Thymus (tissue), 11 donors: ENCODE measurements around the gene SERPINI1. TPM values are rescaled to one million over a fixed set of nuclear protein-coding genes. Genes with fewer than 3 reads are reported as not detected.

ENCODE experiments used
- DNase-seq, 9 donors: peaks; one replicate each; pipeline ENCODE4 v3.0.0-alpha.2; 2013; ENCODE audit warnings: low spot score in 9 of 9, low read depth in 6 of 9, missing footprints in 1 of 9
- H3K27ac ChIP-seq, 2 donors: one replicate each; pipeline ENCODE4 v1.5.1; 2013; ENCODE audit warnings: control low read depth in 1 of 2, low read depth in 1 of 2, low read length in 1 of 2, mild to moderate bottlenecking in 1 of 2, moderate library complexity in 1 of 2
- H3K27me3 ChIP-seq, 2 donors: one replicate each; pipeline ENCODE4 v1.5.1; 2013; ENCODE audit warnings: low read length in 1 of 2; ENCODE audit not compliant: control insufficient read depth in 2 of 2, insufficient read depth in 1 of 2
- H3K36me3 ChIP-seq, 2 donors: one replicate each; pipeline ENCODE4 v1.5.1; 2013; ENCODE audit warnings: low read length in 1 of 2, mild to moderate bottlenecking in 1 of 2, moderate library complexity in 1 of 2; ENCODE audit not compliant: control insufficient read depth in 2 of 2, insufficient read depth in 2 of 2
- H3K4me1 ChIP-seq, 2 donors: one replicate each; pipeline ENCODE4 v1.5.1; 2013; ENCODE audit warnings: low read length in 2 of 2; ENCODE audit not compliant: control insufficient read depth in 2 of 2, insufficient read depth in 2 of 2
- H3K4me3 ChIP-seq, 2 donors: one replicate each; pipeline ENCODE4 v1.5.1; 2013; ENCODE audit warnings: low read length in 2 of 2, control low read depth in 1 of 2, mild to moderate bottlenecking in 1 of 2
- H3K9me3 ChIP-seq, 2 donors: one replicate each; pipeline ENCODE4 v1.5.1; 2013; ENCODE audit warnings: low read length in 1 of 2, mild to moderate bottlenecking in 1 of 2; ENCODE audit not compliant: control insufficient read depth in 2 of 2, insufficient read depth in 1 of 2
- WGBS: extraction: QIAGEN DNeasy Blood & Tissue Kit; methylation state at CpG from one replicate; pipeline ENCODE4 v1.1.7; 2013; 5-methylcytosine and 5-hydroxymethylcytosine counted together
- polyA plus RNA-seq: library from polyadenylated mRNA; stranded (reverse); fragments of 200-250 nt; gene quantifications from one replicate; pipeline ENCODE4 v1.2.3, GENCODE V29; 2013
- total RNA-seq: library from RNA; stranded (reverse); fragments of 120-200 nt; gene quantifications from one replicate; pipeline ENCODE4 v1.2.4, GENCODE V29; 2013
- donor health status: healthy.

The SERPINI1 gene
- total and polyA plus RNA-seq, 2 donors: 8.5 to 11.7 TPM

DNA sequence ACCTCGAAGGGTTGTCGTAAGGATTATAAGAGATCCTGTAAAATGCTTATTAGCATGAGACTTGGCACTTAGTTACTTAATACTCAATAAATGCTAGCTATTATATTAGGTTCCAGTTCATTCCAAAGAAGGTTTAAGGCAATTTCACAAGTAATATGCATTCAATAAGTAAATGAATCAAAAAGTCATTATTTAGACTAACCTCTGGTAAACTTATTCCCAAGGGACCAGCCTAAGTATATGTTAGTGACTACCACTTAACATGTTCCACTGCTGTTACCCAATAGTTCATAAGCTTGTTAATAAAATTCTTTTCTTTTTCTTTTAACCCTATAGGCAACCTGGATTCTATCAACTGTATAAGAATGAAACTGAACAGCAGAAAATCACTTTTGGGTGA is 5.9 kb upstream of the SERPINI1 start:
- no peaks in the 10 kb centered on the region for H3K4me1 ChIP-seq
- 100% methylated on average over 2 of the region's 2 CpGs for WGBS

DNA sequence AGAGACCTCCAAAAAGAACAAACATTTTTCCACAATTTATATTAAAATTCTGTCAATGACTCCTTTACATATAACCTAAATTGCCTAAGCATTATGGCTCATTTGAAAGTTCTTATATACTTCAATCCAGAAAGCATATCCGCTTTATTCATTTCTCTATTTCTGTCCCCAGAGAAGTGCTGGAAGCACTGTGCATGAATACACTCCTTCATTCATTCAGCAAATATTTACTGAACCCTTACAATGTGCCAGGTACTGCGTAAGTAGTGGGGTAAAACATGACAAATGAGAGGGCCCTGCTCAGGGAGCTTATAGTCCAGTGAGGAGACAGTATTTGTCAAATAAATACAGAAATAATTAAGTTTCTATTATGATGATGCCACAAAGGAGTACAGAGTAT is 4.1 kb upstream of the SERPINI1 start:
- Histone ChIP-seq H3K27me3 (no peaks in the 10 kb centered on the region), H3K9me3 (no peaks in the 10 kb centered on the region), H3K27ac (no peak overlapping the region), H3K4me1 (peaks cover 0 to 2% of the 10 kb centered on the region in 2 donors), H3K36me3 (no peaks in the 10 kb centered on the region), H3K4me3 (no peak overlapping the region)
- DNase-seq: no peak
- WGBS: 98% methylated on average over 2 of the region's 2 CpGs

More for the DNA sequence above, 5.9 kb upstream of the SERPINI1 start:
- H3K4me3 ChIP-seq: no peak overlapping the region
- peaks cover 0 to 2% of the 10 kb centered on the region in 2 donors for H3K36me3 ChIP-seq
- no peaks in the 10 kb centered on the region for H3K27me3 ChIP-seq
- H3K9me3 ChIP-seq: no peaks in the 10 kb centered on the region
- no peak for DNase-seq
- no peak overlapping the region for H3K27ac ChIP-seq

- DNase-seq: no peak
- H3K27me3 ChIP-seq: no peaks in the 10 kb centered on the region
- WGBS: 85% methylated on average over 7 of the region's 7 CpGs
- H3K36me3 ChIP-seq: no peaks in the 10 kb centered on the region
- H3K9me3 ChIP-seq: no peaks in the 10 kb centered on the region
- H3K4me1 ChIP-seq: peaks cover 0 to 3% of the 10 kb centered on the region in 2 donors
- no peak overlapping the region for H3K4me3 ChIP-seq
- H3K27ac ChIP-seq: no peak overlapping the region
Observed at GRCh38 chr3:167732313-167733065, 3.0 kb upstream of the SERPINI1 start.

GRCh38 chr3:167733961-167734497 is 1.5 kb upstream of the SERPINI1 start:
- H3K36me3 ChIP-seq: no peaks in the 10 kb centered on the region
- H3K27ac ChIP-seq: peak overlapping the region; percentile 88 to 98
- no peaks in the 10 kb centered on the region for H3K9me3 ChIP-seq
- WGBS: 1% methylated on average over 12 of the region's 12 CpGs
- H3K4me3 ChIP-seq: peak overlapping the region; percentile 56 to 72
- peaks cover 0 to 3% of the 10 kb centered on the region in 2 donors for H3K4me1 ChIP-seq
- peak in 1 of 9 donors; percentile 9 for DNase-seq
- H3K27me3 ChIP-seq: no peaks in the 10 kb centered on the region

DNA sequence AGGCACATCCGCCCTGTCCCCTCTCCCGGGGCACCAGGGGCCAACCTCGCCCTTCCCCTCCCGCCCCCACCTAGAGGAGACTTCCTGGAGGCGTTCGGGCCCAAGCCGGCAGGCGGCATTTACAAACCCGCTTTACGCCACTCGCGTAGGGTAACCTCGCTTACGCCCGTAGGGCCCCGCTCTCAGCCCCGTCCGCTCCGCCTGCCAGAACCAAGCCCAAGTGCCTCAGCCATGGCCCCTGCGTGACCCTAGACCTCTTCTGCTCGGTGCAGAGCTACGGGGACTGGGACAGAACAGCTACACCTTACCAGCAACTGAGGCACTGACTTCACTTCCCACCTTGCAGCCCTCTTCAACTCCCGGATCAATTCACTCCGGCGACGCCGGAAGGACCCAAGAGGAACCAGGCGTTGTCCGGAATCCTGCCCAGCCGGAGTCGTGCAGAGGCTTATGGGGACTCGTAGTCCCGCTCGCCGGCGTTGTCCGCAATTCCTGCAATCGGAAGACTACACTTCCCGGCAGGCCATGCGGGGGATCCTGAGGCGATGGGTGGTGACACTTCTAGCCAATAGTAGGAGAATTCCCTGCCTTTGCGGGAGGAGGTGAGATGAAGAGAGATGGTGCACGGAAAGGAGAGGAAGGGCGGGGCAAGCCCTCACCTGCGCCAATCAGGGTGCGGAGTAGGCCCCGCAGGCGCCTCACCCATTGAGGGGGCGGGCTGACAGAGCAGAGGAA is 856 bp upstream of the SERPINI1 start, which contains the start of gene PDCD10:
Gene PDCD10 (minus strand): TSS at position 395 of the 735 bp plus-strand sequence. CDS start 14,735 bp downstream, outside the sequence.
- Histone ChIP-seq H3K27me3 (no peaks in the 10 kb centered on the region), H3K36me3 (no peaks in the 10 kb centered on the region), H3K4me3 (peak within 1 kb of the TSS; percentile 56 to 72), H3K4me1 (peaks cover 0 to 3% of the 10 kb centered on the region in 2 donors), H3K9me3 (no peaks in the 10 kb centered on the region), H3K27ac (peak within 1 kb of the TSS; percentile 95 to 98)
- DNase-seq: peak; percentile 94 to 99 (median 98)
- WGBS: under 1% methylated on average over 49 of the region's 49 CpGs

DNA sequence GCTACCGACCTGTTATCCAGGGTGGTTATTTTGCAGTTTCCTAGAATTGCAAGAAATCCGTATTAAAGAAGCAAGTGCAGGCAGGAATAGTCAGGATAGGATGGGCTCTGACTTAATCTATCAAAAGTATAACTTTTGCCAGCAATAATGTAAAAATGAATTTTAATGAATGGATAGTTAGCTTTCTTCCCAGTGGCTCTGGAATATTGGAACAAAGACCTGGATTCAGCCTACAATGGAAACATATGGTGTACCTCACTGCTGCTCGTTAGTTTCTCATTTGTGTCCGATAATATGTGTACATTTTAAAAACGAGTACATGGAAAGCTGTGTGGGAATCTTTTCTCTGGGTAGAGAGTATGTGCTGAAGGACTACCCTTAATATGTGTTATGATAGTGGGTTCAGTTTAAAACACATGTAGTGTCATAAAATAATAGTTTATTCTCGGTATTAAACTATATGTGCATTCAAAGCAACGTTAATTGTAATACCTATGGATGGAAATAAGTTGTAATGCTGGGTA is 805 bp downstream of the SERPINI1 start:
- H3K27ac ChIP-seq: no peak overlapping the region
- peaks cover 0 to 3% of the 10 kb centered on the region in 2 donors for H3K4me1 ChIP-seq
- 31% methylated on average over 7 of the region's 7 CpGs for WGBS
- peak overlapping the region; percentile 56 to 72 for H3K4me3 ChIP-seq
- no peaks in the 10 kb centered on the region for H3K27me3 ChIP-seq
- H3K36me3 ChIP-seq: peaks cover 0 to 3% of the 10 kb centered on the region in 2 donors
- DNase-seq: no peak
- H3K9me3 ChIP-seq: no peaks in the 10 kb centered on the region

DNA sequence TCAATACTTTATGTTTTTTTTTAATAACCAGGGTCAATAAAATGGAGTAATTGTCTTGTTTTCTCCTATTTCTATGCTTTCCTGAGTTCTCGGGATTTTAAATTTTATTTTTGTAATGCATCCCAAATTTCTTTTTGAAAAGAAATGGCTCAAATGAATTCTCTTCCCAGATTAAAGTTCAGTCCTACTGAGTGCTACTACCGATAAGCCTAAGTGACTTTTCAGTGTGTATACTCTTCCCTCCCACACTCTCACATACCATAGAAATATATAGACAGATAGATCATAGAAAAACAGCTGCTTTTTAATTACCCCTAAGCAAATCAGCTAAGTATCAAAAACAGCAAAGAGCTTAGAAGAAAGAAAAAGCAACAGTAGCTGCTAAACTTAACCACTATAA is 1.5 kb downstream of the SERPINI1 start:
- no peaks in the 10 kb centered on the region for H3K9me3 ChIP-seq
- peaks cover 0 to 3% of the 10 kb centered on the region in 2 donors for H3K36me3 ChIP-seq
- no peaks in the 10 kb centered on the region for H3K27me3 ChIP-seq
- peaks cover 0 to 3% of the 10 kb centered on the region in 2 donors for H3K4me1 ChIP-seq
- no peak overlapping the region for H3K4me3 ChIP-seq
- DNase-seq: no peak
- H3K27ac ChIP-seq: no peak overlapping the region
- 93% methylated on average over 2 of the region's 2 CpGs for WGBS

DNA sequence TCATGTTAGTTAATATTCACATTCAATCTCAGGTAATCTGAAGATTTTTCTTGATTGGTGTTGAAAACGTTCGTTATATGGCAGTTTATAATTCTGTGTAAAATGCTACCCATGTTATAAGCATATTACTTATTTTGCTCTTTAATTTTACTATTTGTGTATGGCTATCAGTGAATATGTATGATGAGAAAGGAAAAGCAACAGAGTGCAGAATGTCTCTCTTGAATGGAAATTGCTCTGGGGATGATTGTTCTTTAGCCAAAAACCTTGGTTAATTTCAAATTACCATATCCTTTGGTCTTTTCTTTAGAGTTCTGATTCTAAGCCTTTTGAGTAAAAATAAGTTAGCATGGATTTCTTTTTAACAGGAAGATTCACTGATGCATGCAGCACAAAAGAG is 2.5 kb downstream of the SERPINI1 start:
- DNase-seq: no peak
- no peaks in the 10 kb centered on the region for H3K27me3 ChIP-seq
- peaks cover 0 to 3% of the 10 kb centered on the region in 2 donors for H3K36me3 ChIP-seq
- H3K4me1 ChIP-seq: peaks cover 0 to 3% of the 10 kb centered on the region in 2 donors
- WGBS: 95% methylated on average over 2 of the region's 2 CpGs
- H3K4me3 ChIP-seq: no peak overlapping the region
- no peak overlapping the region for H3K27ac ChIP-seq
- H3K9me3 ChIP-seq: no peaks in the 10 kb centered on the region
